Stimulated activated CD4-positive, alpha-beta T cell treated with anti-CD3 and anti-CD28 coated beads, Interleukin-12 subunit alpha, Interleukin-12 subunit beta, amount 100 ng/mL, for 24 hours (primary cell): ENCODE data around the gene CAPN2.
"Not testable (repeated sequence)": the region's sequence is repeated elsewhere in the genome, so short reads cannot be mapped to it uniquely, and the experiment has no call there.

Source experiments
- DNase-seq, 2 experiments: peaks; one replicate each; pipeline ENCODE4 v3.0.0-alpha.2; 2020; ENCODE audit warnings: low read depth in 2 of 2

CAPN2 gene

DNA sequence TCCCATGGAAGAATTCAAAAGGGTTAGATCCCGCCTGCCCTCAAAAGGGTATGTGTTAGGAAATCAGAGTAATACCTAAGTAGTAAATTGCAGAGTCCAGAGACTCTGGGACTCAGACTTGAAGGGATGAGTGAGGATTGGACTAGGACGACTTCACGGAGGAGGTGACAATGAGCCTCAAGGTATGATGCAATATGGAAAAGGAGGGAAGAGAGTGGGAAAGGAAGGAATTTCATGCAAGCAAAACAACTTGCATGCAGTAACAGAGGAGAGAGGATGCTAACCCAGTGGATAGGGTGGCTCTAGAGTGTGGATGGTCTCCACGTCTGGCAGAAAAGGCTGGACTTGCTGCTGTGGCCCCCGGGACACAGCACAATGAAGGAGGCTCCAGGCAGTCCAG, 4.8 kb downstream of the CAPN2 start:
- DNase-seq, result no peak

DNA sequence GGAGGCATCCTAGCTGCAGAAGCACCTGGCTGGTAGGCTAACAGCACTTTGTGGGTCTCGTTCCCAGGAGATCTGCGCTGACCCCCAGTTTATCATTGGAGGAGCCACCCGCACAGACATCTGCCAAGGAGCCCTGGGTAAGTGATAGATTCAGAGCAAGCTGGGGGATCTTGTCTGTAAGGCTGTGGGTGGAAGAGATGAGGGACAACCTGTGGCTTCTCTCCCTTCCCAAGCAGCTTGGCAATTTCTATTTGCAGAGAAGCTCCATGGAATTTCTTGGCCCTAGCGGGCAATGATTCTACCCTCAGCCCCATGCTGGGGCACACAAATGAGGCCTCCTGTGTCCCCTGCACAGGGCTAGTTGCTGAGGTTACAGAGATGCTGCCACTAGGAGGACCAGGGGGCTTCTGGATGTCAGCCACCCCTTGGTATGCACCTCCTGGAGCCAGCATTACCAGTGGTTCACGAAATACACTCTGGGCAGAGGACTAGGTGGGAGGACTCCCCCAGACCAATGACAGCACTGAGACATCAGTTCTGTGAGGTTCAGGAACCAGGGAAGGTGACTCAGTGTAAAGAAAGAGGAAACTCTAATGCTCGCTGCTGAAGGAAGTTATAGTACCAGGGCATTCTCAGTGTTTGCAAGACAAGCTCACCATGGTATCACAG, 5.5 kb downstream of the CAPN2 start:
- DNase-seq, result no peak

DNA sequence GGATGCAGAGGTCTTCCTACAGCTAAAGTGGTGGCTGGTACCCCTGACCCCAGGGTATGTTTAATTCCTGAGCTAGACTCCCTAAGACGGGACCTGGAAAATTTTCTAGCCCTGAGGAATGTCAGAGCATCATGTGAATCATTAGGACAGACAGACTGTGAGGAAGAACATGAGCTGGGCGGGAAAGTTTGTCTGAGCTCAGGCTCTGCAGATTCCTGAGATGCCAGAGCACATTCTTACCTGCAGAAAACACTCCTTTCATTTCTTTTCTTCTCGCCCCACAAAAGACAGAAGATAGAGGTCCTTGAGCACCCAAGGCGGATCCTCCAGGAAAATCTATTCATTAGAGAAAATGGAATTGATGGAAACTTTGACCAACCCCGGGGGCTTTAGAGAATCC, 6.5 kb downstream of the CAPN2 start:
- no peak for DNase-seq

DNA sequence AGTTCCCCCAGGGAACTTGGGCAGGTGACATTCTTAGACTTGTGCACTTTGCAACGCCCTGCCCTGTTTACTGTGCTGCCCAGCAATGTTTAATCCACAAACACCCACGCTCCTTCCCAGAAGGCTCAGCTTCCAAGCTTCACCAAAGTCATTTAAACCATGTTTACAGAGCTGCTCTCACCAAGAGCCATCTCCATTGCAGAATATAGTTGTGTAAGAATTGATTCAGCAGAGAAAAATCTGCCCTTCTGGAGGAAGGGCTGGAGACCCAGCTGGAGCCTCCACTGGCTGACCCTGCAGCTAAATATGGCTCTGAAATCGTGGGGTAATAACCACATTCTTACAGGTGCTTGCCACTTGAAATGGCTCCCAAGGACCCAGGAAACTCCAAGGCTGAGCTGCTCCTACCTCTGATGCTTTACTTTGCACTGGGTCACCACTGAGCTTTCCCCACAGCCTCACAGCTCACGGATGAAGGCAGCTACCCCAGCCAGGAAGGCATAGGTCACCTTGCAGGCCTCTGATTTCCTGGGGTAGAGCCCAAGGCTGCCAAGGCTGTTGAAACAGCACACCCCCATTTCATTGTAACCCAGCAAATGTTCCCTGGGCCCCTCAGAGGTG, 8.7 kb downstream of the CAPN2 start:
- DNase-seq, result no peak

- DNase-seq, result no peak
Measured at GRCh38 chr1:223721658-223722607, 9.6 kb downstream of the CAPN2 start.

DNA sequence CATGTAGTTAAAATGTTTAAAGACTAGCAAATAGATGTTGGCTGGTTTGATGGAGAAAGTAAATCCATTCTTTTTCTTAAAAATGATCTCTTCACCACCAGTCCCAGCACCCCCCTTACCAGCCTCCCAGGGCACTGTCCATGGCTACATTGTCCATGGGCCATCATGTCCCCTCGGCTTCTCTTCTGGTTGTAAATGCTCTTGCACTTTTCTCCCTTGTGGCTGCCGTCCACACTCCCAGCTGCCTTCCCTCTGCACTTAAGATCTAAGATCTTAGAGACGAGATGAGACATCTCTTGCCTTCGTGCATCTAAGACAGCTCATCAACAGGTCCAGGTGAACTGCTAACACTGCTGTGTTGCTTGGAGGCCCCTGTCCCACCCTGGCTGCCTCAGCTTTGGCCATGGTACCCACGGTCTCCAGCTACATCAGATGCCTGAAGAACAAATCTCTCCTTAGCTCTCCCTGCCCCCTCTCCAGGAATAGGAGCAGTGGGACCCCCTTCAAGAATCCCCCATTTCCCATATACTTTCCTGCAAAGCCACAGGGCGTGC, 11.1 kb downstream of the CAPN2 start:
- DNase-seq, result no peak

DNA sequence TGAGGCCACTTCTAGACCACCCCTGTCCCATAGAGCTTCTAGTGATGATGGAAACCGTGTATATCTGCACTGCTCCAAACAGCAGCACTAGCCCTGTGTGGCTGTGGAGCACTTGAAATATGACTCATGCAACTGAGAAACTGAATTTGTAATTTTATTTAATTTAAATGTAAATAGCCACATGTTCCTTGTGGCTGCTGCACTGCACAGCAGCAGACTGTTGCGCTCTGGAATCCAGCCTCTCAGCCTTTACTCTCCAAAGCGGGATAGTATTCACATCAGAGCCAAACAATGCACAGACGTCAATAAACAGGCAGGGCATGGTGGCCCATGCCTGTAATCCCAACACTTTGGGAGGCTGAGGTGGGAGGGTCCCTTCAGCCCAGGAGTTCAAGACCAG, 12.0 kb downstream of the CAPN2 start:
- DNase-seq, result no peak

- DNase-seq, result no peak
Measured at GRCh38 chr1:223725578-223725977, 13.2 kb downstream of the CAPN2 start.

- peak; percentile 83 to 87 for DNase-seq
Measured at GRCh38 chr1:223726380-223727001, 14.2 kb downstream of the CAPN2 start.

DNA sequence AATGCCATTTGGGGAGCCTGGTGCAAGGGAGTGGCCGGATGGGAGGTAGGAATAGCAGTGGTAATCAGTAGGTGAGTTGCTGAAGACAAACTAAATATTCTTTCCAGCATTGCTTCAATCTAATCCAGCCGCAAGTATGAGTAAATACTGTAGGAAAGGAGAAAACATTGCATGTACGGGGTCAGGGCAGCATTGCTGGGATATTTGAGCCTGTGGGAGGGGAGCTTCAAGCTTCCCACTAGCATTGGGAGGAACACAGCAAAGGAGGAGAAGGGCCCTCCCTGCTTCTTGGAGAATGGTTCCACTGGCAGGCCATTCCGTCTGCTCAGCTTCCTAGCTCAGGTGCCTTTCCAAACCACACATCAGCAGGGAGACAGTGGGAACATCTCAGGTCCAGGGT, 15.2 kb downstream of the CAPN2 start:
- DNase-seq, result no peak

GRCh38 chr1:223729906-223730305, 17.6 kb downstream of the CAPN2 start:
- no peak for DNase-seq

DNA sequence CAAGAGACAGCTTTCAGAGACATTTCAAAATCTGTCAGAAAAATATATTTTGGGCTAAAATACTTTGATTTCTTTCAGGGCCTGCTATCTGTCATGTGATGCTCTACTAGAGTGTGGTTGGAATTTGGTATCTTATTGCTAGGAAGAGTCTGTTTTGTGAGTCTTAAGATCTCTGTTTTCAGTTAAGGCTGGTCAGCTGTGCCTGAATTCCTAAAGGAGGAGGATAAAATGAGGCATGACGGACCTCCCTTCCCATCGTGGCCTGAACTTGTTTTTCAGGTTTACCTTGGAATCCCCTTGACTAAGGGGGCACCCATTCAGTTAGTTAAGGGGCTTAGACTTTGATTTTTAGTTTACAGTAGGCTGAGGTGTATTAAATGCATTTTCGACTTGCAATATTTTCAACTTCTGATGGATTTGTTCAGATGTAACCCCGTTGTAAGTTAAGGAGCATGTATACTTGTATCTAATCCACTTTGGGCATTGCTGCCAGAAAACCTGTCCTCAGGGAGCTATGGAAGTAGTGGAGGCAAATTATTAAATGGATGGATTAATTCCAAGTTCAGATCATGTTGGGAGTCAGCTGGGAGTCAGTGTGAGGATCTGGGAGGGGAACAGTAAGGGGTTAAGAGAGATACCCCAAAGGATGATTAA, 18.3 kb downstream of the CAPN2 start:
- no peak for DNase-seq

DNA sequence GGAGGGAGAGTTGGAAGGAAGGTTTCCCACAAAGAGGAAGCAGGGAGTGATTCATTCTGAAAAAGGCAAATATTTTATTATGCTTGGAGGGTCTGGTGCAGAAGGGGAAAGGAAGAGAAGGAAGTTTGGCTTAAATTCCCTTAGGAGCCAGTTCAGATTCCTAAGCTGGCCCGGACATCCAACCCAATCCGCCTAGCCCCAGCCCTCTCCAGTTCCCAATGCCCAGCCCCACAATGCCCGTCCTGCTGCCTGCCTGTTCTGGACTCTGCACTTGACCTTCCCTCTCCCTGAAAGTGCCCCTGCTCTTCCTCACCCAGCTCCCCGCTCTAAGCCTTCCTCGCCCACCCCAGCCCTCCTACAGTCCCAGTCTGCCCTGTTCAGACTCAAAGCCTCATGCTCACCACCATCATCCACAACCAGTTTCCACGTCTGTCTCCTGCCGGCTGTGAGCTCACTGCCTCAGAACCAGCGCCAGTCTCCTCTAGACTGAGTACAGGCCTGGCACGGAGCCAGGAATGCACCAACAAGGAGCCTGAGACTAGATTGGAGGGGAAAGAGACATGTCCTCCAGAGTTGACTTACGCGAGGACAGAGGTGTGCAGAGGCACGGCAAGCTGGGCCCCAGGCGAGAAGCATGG, 18.9 kb downstream of the CAPN2 start:
- DNase-seq, result no peak

GRCh38 chr1:223732993-223733798, 20.9 kb downstream of the CAPN2 start:
- DNase-seq, result no peak

DNA sequence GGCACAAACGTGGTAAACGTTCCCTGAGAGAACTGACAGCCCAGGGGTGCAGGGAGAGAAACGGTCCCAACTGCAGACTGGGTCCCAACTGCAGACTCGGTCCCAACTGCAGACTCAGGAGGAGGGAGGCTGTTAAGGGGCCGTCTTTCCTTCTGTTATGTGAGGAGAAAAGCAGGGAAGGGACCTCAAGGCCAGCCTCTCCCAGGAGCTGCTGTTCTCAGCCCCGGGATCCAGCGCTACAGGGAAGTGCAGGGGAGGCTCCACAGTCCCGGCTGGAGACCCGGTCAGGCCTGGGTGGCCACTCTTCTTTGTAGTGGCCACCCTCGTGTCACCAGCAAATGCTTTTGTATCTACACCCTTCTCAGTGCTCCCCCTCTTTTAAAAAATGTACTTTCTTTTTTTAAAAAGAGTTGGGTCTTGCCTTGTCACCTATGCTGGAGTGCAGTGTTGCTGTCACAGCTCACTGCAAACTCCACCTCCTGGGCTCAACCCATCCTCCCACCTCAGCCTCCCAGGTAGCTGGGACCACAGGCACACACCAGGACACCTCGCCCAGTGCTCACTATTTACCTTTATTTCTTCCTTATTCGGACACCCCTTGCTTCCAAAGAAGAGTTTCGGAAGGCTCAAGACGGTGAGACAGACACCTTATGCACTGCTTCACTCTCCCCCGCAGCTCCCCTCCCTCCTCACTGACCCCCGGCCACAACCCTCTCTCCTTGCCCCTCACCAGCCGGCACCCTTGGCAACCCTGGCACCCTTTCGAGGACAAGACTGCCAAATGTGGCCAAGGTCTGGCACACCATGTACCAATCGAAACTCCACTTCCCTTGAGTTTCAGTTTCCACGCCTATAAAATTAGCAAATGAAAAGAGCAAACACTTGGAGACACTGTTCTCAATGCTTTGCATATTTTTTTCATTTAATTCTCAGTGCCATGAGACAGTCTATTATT, 21.8 kb downstream of the CAPN2 start:
- no peak for DNase-seq

DNA sequence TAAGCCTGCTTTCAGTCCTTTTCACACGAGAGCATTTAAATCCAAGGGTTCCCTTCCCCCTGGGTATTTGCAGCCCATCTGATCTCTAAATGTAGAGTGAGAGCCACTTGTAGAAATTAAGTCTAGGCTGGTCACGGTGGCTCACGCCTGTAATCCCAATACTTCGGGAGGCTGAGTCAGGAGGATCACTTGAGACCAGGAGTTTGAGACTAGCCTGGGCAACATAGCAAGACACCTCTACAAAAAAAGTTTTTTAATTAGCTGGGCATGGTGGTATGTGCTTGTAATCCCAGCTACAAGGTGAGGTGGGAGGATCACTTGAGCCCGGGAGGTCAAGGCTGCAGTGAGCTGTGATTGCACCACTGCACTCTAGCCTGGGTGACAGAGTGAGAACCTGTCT, 24.3 kb downstream of the CAPN2 start:
- DNase-seq, result not testable (repeated sequence)

GRCh38 chr1:223737342-223737741, 25.0 kb downstream of the CAPN2 start:
- no peak for DNase-seq

DNA sequence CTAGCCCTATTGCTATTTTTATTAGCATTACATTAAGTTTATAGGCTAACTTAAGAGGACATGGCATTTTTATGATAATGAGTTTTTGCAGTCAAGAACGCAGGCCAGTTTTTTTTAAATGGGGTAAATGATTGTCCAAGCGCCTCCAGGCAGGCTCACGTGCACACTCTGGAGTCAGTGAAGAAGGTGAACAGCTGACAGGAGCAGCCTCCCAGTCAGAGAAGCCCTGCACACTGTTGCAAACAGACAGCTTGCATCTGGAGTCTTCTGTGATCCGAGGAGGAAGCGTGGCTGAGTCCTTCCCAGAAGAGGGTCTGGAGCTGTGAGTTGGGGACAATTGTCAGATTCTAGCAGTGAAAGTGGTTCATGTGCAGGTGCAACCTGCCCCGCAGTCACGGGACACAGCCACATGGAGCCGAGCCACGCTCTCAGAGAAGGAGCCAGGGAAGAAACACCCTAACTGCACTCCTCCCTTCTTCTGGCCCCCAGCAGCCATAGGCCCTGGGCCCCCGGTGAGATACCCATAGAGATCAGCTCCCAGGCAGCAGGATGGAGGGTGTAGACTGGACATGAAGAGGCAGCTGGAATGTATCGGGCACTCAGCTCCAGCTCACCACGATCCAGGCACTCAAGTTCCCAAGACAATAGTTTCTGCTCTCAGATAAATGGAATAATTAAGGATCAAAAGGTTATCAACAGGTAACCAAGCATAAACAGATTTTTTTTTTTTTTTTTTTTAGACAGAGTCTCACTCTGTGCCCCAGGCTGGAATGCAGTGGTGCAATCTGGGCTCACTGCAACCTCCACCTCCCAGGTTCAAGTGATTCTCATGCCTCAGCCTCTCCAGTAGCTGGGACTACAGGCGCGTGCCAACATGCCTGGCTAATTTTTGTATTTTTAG, 26.4 kb downstream of the CAPN2 start:
- no peak for DNase-seq
